ENCODE results near the gene POGK. TPM values are rescaled to one million over a fixed set of nuclear protein-coding genes. Genes with fewer than 3 reads are reported as not detected.

Gene POGK
- 12.1 and 15.1 TPM in 2 replicates for total RNA-seq

GRCh38 chr1:166838766-166839599, at the start of gene POGK:
POGK (plus strand) TSS chr1:166839475; CDS start chr1:166840957, 1,482 bp downstream.

GRCh38 chr1:166875734-166876539, 36.7 kb downstream of the POGK start, which contains the start of gene TADA1:
TADA1 (minus strand) TSS chr1:166876264; CDS start chr1:166876233, 31 bp downstream.

Other genes starting within 250 kb of the POGK start
- gene TADA1, start 36.8 kb downstream of the POGK start, total RNA-seq = 4.2 and 5.6 TPM in 2 replicates
- gene ILDR2, start 136.1 kb downstream of the POGK start, total RNA-seq = not detected in 2 replicates
- gene MAEL, start 149.8 kb downstream of the POGK start, total RNA-seq = 0.18 TPM in 1 of 2 replicates, not detected in the other

All from cardiac atrium fibroblast (primary cell).